Measurements from ENCODE around the gene GATD1.
A peak's percentile ranks its signal among the peaks of the same experiment; 100 is the strongest.

GATD1 gene

GRCh38 chr11:776561-777287 is 563 bp downstream of the GATD1 start:
- no peak for DNase-seq

- no peak for DNase-seq
These were observed 1.1 kb downstream of the GATD1 start for GRCh38 chr11:776263-776560.

- DNase-seq: no peak
These were observed 2.3 kb downstream of the GATD1 start for GRCh38 chr11:774873-775592.

GRCh38 chr11:773830-774229 is 3.5 kb downstream of the GATD1 start:
- no peak for DNase-seq

GRCh38 chr11:773425-773824 is 3.9 kb downstream of the GATD1 start:
- no peak for DNase-seq

GRCh38 chr11:772429-773390 is 4.6 kb downstream of the GATD1 start:
- DNase-seq: no peak

- no peak for DNase-seq
These were observed 5.6 kb downstream of the GATD1 start for GRCh38 chr11:771617-772204.

GRCh38 chr11:770642-771616 is 6.4 kb downstream of the GATD1 start:
- no peak for DNase-seq

GRCh38 chr11:769887-770641 is 7.2 kb downstream of the GATD1 start:
- DNase-seq: no peak

GRCh38 chr11:767238-767637 is 10.0 kb downstream of the GATD1 start:
- no peak for DNase-seq

GRCh38 chr11:766936-767210 is 10.4 kb downstream of the GATD1 start:
- no peak for DNase-seq

- no peak for DNase-seq
These were observed 11.0 kb downstream of the GATD1 start for GRCh38 chr11:766106-766935.

GRCh38 chr11:765802-766091 is 11.5 kb downstream of the GATD1 start:
- DNase-seq: no peak

GRCh38 chr11:765025-765801 is 12.1 kb downstream of the GATD1 start:
- peak; percentile 73 to 79 for DNase-seq

- no peak for DNase-seq
These were observed 12.8 kb downstream of the GATD1 start for GRCh38 chr11:764322-765024.

- no peak for DNase-seq
These were observed 13.6 kb downstream of the GATD1 start for GRCh38 chr11:763549-764321.

GRCh38 chr11:763073-763463 is 14.2 kb downstream of the GATD1 start:
- no peak for DNase-seq

GRCh38 chr11:762421-763072 is 14.7 kb downstream of the GATD1 start:
- DNase-seq: no peak

Data from CD4-positive, alpha-beta T cell treated with Interferon alpha-2 for 1 hour (primary cell).